Effector memory CD4-positive, alpha-beta T cell (primary cell): ENCODE data around the gene ATXN10.

Experiments
- DNase-seq, 3 donors: peaks; one replicate each; pipeline ENCODE4 v3.0.0-alpha.2; 2020
- H3K27ac ChIP-seq: 2 replicates; pipeline ENCODE4 v1.7.0; 2013; ENCODE audit warnings: mild to moderate bottlenecking, low read length, moderate library complexity; ENCODE audit not compliant: insufficient read depth, poor library complexity, severe bottlenecking
- H3K27me3 ChIP-seq: replicated peaks from 2 replicates; pipeline ENCODE4 v1.7.0; 2013; ENCODE audit warnings: mild to moderate bottlenecking, low read length; ENCODE audit not compliant: insufficient read depth, control insufficient read depth, poor library complexity, severe bottlenecking
- H3K36me3 ChIP-seq: 2 replicates; pipeline ENCODE4 v1.7.0; 2013; ENCODE audit warnings: mild to moderate bottlenecking, low read length, moderate library complexity; ENCODE audit not compliant: control insufficient read depth, insufficient read depth
- H3K4me1 ChIP-seq: 2 replicates; pipeline ENCODE4 v1.7.0; 2013; ENCODE audit warnings: low read length, mild to moderate bottlenecking; ENCODE audit not compliant: control insufficient read depth, insufficient read depth, poor library complexity, severe bottlenecking
- H3K4me3 ChIP-seq: 2 replicates; pipeline ENCODE4 v1.7.0; 2013; ENCODE audit warnings: low read length, low read depth, mild to moderate bottlenecking; ENCODE audit not compliant: insufficient read depth, poor library complexity, severe bottlenecking
- H3K9me3 ChIP-seq: 2 replicates; pipeline ENCODE4 v1.7.0; 2013; ENCODE audit warnings: mild to moderate bottlenecking, low read length, moderate library complexity; ENCODE audit not compliant: control insufficient read depth

Gene ATXN10

GRCh38 chr22:45686004-45686403 lies 14.4 kb downstream of the ATXN10 start:
- DNase-seq = no peak
- H3K36me3 ChIP-seq = peaks cover 10% of the 10 kb centered on the region
- no peak overlapping the region for H3K27ac ChIP-seq
- no peak overlapping the region for H3K4me3 ChIP-seq
- H3K9me3 ChIP-seq = no peaks in the 10 kb centered on the region
- H3K27me3 ChIP-seq = no peaks in the 10 kb centered on the region
- peaks cover 6% of the 10 kb centered on the region for H3K4me1 ChIP-seq

- no peak overlapping the region for H3K27ac ChIP-seq
- no peak for DNase-seq
- peaks cover 6% of the 10 kb centered on the region for H3K4me1 ChIP-seq
- peaks cover 12% of the 10 kb centered on the region for H3K36me3 ChIP-seq
- no peaks in the 10 kb centered on the region for H3K27me3 ChIP-seq
- no peaks in the 10 kb centered on the region for H3K9me3 ChIP-seq
- no peak overlapping the region for H3K4me3 ChIP-seq
These were observed 15.2 kb downstream of the ATXN10 start for GRCh38 chr22:45686836-45687235.

GRCh38 chr22:45688600-45689080 lies 17.0 kb downstream of the ATXN10 start:
- Histone ChIP-seq H3K27ac (no peak overlapping the region), H3K9me3 (no peaks in the 10 kb centered on the region), H3K36me3 (peaks cover 25% of the 10 kb centered on the region), H3K27me3 (no peaks in the 10 kb centered on the region), H3K4me3 (no peak overlapping the region), H3K4me1 (peaks cover 4% of the 10 kb centered on the region)
- DNase-seq = no peak

GRCh38 chr22:45689211-45689610 lies 17.6 kb downstream of the ATXN10 start:
- H3K4me1 ChIP-seq = no peaks in the 10 kb centered on the region
- no peak overlapping the region for H3K4me3 ChIP-seq
- H3K9me3 ChIP-seq = no peaks in the 10 kb centered on the region
- peaks cover 31% of the 10 kb centered on the region for H3K36me3 ChIP-seq
- H3K27me3 ChIP-seq = no peaks in the 10 kb centered on the region
- H3K27ac ChIP-seq = no peak overlapping the region
- DNase-seq = no peak

- H3K9me3 ChIP-seq = no peaks in the 10 kb centered on the region
- H3K27ac ChIP-seq = no peak overlapping the region
- H3K4me1 ChIP-seq = no peaks in the 10 kb centered on the region
- DNase-seq = no peak
- no peaks in the 10 kb centered on the region for H3K27me3 ChIP-seq
- peaks cover 36% of the 10 kb centered on the region for H3K36me3 ChIP-seq
- no peak overlapping the region for H3K4me3 ChIP-seq
These were observed 18.4 kb downstream of the ATXN10 start for GRCh38 chr22:45690008-45690407.

GRCh38 chr22:45692549-45692948 lies 20.9 kb downstream of the ATXN10 start:
- DNase-seq = no peak
- Histone ChIP-seq H3K36me3 (peaks cover 40% of the 10 kb centered on the region), H3K27me3 (no peaks in the 10 kb centered on the region), H3K9me3 (no peaks in the 10 kb centered on the region), H3K4me1 (no peaks in the 10 kb centered on the region), H3K27ac (no peak overlapping the region), H3K4me3 (no peak overlapping the region)

GRCh38 chr22:45693835-45694234 lies 22.2 kb downstream of the ATXN10 start:
- Histone ChIP-seq H3K4me1 (no peaks in the 10 kb centered on the region), H3K36me3 (peaks cover 40% of the 10 kb centered on the region)
- DNase-seq = no peak

GRCh38 chr22:45696227-45696626 lies 24.6 kb downstream of the ATXN10 start:
- no peaks in the 10 kb centered on the region for H3K9me3 ChIP-seq
- peaks cover 38% of the 10 kb centered on the region for H3K36me3 ChIP-seq
- no peak overlapping the region for H3K4me3 ChIP-seq
- H3K4me1 ChIP-seq = no peaks in the 10 kb centered on the region
- DNase-seq = no peak
- no peaks in the 10 kb centered on the region for H3K27me3 ChIP-seq
- H3K27ac ChIP-seq = no peak overlapping the region

More at GRCh38 chr22:45693835-45694234, 22.2 kb downstream of the ATXN10 start:
- H3K4me3 ChIP-seq = no peak overlapping the region
- H3K27me3 ChIP-seq = no peaks in the 10 kb centered on the region
- no peak overlapping the region for H3K27ac ChIP-seq
- H3K9me3 ChIP-seq = no peaks in the 10 kb centered on the region

GRCh38 chr22:45698094-45698493 lies 26.5 kb downstream of the ATXN10 start:
- Histone ChIP-seq H3K36me3 (peaks cover 38% of the 10 kb centered on the region), H3K27ac (no peak overlapping the region), H3K4me1 (no peaks in the 10 kb centered on the region), H3K27me3 (no peaks in the 10 kb centered on the region), H3K9me3 (no peaks in the 10 kb centered on the region), H3K4me3 (no peak overlapping the region)
- DNase-seq = no peak

GRCh38 chr22:45702981-45703380 lies 31.3 kb downstream of the ATXN10 start:
- no peak overlapping the region for H3K4me3 ChIP-seq

More at GRCh38 chr22:45702981-45703380, 31.3 kb downstream of the ATXN10 start:
- peaks cover 32% of the 10 kb centered on the region for H3K36me3 ChIP-seq
- no peak overlapping the region for H3K27ac ChIP-seq
- H3K4me1 ChIP-seq = no peaks in the 10 kb centered on the region
- H3K9me3 ChIP-seq = no peaks in the 10 kb centered on the region
- no peak for DNase-seq
- no peaks in the 10 kb centered on the region for H3K27me3 ChIP-seq
